Measurements from ENCODE around the gene SECISBP2.
"Not testable (repeated sequence)": the region's sequence is repeated elsewhere in the genome, so short reads cannot be mapped to it uniquely, and the experiment has no call there.

The SECISBP2 gene, protein sequence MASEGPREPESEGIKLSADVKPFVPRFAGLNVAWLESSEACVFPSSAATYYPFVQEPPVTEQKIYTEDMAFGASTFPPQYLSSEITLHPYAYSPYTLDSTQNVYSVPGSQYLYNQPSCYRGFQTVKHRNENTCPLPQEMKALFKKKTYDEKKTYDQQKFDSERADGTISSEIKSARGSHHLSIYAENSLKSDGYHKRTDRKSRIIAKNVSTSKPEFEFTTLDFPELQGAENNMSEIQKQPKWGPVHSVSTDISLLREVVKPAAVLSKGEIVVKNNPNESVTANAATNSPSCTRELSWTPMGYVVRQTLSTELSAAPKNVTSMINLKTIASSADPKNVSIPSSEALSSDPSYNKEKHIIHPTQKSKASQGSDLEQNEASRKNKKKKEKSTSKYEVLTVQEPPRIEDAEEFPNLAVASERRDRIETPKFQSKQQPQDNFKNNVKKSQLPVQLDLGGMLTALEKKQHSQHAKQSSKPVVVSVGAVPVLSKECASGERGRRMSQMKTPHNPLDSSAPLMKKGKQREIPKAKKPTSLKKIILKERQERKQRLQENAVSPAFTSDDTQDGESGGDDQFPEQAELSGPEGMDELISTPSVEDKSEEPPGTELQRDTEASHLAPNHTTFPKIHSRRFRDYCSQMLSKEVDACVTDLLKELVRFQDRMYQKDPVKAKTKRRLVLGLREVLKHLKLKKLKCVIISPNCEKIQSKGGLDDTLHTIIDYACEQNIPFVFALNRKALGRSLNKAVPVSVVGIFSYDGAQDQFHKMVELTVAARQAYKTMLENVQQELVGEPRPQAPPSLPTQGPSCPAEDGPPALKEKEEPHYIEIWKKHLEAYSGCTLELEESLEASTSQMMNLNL

DNA sequence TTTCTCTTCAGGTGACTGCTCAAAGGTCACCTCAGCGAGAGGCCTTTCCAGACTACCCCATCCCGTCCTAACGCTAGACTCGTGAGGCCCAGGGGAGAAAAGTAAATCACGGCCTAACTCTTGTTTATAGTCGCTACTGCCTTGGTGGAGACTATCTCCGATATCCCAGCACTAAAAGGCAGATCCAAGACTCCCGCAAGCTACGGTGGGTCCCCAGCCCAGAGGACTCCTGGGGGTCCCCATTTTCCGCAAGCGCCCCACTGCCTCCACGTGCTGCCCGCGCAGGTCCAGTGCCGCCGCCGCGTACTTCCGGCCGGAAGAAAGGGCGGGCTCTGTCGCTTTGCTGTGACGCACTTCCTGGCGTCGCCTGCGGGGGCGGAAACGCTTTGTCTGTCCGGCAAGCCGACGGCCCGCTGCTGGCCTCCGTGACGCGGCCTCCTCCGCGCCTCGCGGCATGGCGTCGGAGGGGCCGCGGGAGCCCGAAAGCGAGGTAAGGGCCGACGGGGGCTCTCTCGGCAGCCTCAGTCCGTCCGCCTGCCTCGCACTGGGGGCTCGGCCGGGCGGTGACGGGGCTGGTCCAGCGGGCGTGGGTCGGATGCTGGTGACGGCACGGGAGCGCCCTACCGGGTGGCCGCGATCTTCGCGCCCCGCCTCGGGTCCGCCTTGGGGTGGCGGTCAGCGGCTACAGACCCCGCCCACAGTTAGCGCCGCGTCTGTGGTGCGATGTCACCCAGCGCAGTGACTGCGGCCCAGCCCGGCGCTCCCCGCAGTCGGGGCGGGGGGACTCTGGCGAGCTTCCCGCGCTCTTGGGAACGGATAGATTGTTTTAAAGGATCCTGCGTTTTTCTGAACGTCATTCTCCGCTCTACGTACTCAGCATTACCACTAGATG is at the start of gene SECISBP2:
Gene SECISBP2, plus strand, starts transcription at position 378 of the 892 bp plus-strand sequence. Its CDS starts 77 bp downstream, at position 455.
- peak; percentile 98 for DNase-seq

GRCh38 chr9:89273528-89274279 is 44.6 kb upstream of the SECISBP2 start:
- no peak for DNase-seq

DNA sequence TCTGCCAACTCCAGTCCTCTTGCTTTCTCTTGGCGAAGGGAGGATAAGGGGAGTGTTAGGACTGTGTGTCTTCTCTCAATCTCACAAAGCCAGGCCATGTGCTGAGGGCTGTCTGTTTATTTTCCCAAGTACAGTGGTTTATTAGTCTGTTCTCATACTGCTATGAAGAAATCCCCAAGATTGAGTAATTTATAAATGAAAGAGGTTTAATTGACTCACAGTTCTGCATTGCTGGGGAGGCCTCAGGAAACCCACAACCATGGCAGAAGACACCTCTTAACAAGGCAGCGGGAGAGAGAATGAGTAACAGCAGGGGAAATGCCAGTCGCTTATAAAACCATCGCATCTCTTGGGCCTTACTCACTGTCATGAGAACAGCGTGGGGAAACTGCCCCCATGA is 43.5 kb upstream of the SECISBP2 start:
- peak; percentile 11 for DNase-seq

GRCh38 chr9:89276040-89276439 is 42.3 kb upstream of the SECISBP2 start:
- DNase-seq, result not testable (repeated sequence)

DNA sequence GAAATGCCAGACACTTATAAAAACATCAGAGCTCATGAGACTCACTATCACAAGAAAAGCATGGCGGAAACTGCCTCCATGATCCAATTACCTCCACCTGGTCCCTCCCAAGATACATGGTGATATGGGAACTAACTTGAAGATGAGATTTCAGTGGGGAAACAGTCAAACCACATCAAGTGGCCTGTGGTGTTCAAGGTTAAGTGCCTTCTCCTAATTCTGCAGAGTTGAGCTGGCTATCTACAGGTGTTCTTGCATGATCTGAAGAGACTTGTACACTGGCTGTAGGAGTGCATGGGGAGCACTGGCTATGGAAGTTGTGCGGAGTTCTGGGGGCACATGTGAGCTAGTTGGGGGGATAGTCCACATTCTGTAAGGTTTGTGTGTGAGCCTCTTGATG is 41.3 kb upstream of the SECISBP2 start:
- no peak for DNase-seq

GRCh38 chr9:89277454-89277853 is 40.8 kb upstream of the SECISBP2 start:
- DNase-seq, result no peak

DNA sequence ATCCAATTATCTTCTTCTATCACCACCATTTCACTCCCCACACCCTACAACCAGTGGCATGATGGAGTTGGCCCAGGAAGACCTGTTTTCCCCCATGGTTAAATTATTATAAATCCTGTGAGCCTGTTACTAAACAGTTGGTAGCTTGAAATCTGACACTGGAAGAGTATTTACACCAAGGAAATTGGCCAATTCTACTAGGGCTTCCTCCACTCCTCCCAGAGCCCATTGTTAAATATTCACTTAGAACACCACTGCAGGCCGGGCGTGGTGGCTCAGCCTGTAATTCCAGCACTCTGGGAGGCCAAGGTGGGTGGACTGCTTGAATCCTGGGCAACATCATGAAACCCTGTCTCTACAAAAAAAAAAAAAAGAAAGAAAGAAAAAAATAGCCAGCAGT is 39.7 kb upstream of the SECISBP2 start:
- DNase-seq, result no peak

GRCh38 chr9:89278997-89279739 is 39.1 kb upstream of the SECISBP2 start:
- DNase-seq, result peak; percentile 84

- no peak for DNase-seq
Observed at GRCh38 chr9:89281106-89281505, 37.2 kb upstream of the SECISBP2 start.

DNA sequence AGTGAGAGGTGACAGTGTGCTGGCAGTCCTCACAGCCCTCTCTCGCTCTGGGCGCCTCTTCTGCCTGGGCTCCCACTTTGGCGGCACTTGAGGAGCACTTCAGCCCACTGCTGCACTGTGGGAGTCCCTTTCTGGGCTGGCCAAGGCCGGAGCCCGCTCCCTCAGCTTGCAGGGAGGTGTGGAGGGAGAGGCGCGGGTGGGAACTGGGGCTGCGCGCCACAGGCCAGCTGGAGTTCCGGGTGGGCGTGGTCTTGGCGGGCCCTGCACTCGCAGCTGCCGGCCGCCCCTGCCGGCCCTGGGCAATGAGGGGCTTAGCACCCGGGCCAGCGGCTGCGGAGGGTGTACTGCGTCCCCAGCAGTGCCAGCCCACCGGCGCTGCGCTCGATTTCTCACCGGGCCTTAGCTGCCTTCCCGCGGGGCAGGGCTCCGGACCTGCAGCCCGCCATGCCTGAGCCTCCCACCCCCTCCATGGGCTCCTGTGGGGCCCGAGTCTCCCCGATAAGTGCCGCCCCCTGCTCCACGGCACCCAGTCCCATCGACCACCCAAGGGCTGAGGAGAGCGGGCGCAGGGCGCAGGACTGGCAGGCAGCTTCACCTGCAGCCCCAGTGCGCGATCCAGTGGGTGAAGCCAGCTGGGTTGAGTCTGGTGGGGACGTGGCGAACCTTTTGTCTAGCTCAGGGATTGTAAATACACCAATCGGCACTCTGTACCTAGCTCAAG is 35.9 kb upstream of the SECISBP2 start:
- DNase-seq, result peak; percentile 13

DNA sequence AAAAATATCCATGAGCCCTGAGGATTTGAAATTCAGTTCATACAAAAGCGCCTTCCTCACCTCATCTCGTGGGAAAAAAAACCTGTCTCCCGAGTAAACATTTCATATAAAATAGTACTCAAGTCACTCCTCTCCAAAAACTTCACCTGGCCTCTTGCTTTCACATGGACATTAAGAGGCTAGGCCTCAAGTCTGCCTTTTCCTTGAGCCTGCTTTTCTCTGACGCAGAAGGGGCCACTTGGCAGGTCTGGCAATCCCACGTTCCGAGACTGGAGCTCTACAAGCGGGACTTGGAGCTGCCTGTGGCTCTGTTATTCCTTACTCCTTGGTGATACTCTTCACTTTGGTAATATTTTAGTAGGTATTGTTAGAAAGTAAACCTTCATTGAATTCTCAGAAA is 34.2 kb upstream of the SECISBP2 start:
- no peak for DNase-seq

DNA sequence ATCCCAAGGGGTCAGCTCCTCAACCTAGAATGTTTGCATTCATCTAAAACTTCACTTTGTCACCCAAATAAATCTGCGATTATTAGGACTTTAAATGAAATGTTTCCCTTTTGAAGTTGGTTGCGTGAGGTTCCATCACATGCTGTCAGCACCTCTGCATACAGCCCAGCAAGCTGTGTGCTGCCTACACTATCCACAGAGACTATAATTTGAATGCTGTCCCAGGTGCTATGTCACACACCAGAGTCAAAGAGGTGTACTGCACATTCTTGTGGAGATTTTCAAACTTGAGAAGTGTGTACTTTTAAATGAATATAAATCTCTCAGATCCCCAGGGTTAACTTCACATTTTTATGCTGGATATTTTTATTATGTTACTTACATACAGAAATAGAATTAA is 26.6 kb upstream of the SECISBP2 start:
- no peak for DNase-seq

DNA sequence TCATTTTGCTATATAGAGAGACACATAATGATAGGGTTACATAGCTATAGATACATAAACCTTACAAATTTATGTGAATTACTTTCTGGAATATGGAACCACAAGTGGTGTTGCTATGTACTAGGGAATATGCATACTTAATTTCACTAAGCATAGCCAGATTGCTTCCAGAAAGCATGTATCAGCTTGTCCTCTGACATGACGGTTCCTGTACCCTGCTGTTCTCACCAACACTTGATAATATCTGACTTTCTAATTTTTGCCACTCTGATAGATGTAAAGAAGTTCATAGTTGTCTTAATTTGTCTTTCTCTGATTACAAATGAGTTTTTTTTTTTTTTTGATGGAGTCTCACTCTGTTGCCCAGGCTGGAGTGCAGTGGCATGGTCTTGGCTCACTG is 25.3 kb upstream of the SECISBP2 start:
- no peak for DNase-seq

- DNase-seq, result peak; percentile 59
Observed at GRCh38 chr9:89295400-89295799, 22.9 kb upstream of the SECISBP2 start.

GRCh38 chr9:89301996-89302395 is 16.3 kb upstream of the SECISBP2 start:
- peak; percentile 69 for DNase-seq

- DNase-seq, result peak; percentile 81
Observed at GRCh38 chr9:89304020-89304833, 14.1 kb upstream of the SECISBP2 start.

GRCh38 chr9:89304834-89305188 is 13.5 kb upstream of the SECISBP2 start:
- no peak for DNase-seq

- no peak for DNase-seq
Observed at GRCh38 chr9:89305868-89306267, 12.4 kb upstream of the SECISBP2 start.

DNA sequence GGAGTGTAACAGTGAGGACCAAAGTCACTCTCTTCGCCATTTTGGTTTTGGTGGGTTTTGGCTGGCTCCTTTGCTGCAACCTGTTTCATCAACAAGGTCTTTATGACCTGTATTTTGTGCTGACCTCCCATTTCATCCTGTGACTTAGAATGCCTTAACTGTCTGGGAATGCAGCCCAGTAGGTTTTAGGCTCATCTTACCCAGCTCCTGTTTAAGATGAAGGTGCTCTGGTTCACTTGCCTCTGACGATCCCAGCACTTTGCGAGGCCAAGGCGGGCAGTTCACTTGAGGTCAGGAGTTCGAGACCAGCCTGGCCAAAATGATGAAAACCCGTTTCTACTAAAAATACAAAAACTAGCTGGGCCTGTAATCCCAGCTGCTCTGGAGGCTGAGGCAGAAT is 9.1 kb upstream of the SECISBP2 start:
- DNase-seq, result no peak
